Transverse colon (tissue), 4 donors: ENCODE results near the gene MED12L. TPM values are rescaled to one million over a fixed set of nuclear protein-coding genes. Genes with fewer than 3 reads are reported as not detected.

Experiments
- DNase-seq: peaks from one replicate; pipeline ENCODE4 v3.0.0-alpha.2; 2019
- H3K27ac ChIP-seq, 4 donors: fragments of 200-600 bp; sonication (generic); 2 replicates each; pipeline ENCODE4 v1.5.1; 2016 to 2018; ENCODE audit warnings: inconsistent platforms in 4 of 4
- H3K27me3 ChIP-seq: fragments of 200-600 bp; sonication (generic); 2 replicates; pipeline ENCODE4 v1.5.1; 2017; ENCODE audit warnings: inconsistent platforms
- H3K36me3 ChIP-seq, 4 donors: fragments of 200-600 bp; sonication (generic); 2 replicates each; pipeline ENCODE4 v1.5.1; 2017 to 2019; ENCODE audit warnings: inconsistent platforms in 4 of 4
- H3K4me1 ChIP-seq, 4 donors: fragments of 200-600 bp; sonication (generic); 2 replicates each; pipeline ENCODE4 v1.5.1; 2017 to 2020; ENCODE audit warnings: inconsistent platforms in 4 of 4
- H3K4me3 ChIP-seq, 4 donors: fragments of 200-600 bp; sonication (generic); 1 replicate in 1 of 4; 2 replicates in 3 of 4; pipeline versions ENCODE4 v1.5.1 to v1.6.1; 2017 to 2019; ENCODE audit warnings: inconsistent platforms in 4 of 4
- H3K9me3 ChIP-seq, 2 donors: fragments of 200-600 bp; sonication (generic); 2 replicates each; pipeline ENCODE4 v1.5.1; 2017 to 2019; ENCODE audit warnings: inconsistent platforms in 2 of 2
- CTCF ChIP-seq, 5 experiments: fragments of 200-600 bp in 3 of 5; fragments of 450-650 bp in 2 of 5; sonication (generic) in 3 of 5; IDR thresholded peaks; 1 replicate in 2 of 5; 2 replicates in 3 of 5; pipeline ENCODE4 v1.5.1; 2016 to 2017; ENCODE audit warnings: antibody characterized with exemption in 5 of 5, inconsistent platforms in 3 of 5, mild to moderate bottlenecking in 2 of 5, moderate library complexity in 1 of 5
- EP300 ChIP-seq: sonication (generic); formaldehyde crosslinking; IDR thresholded peaks from one replicate; pipeline ENCODE4 v1.6.1; 2017; ENCODE audit warnings: antibody characterized with exemption, low read depth
- POLR2A ChIP-seq: fragments of 450-650 bp; IDR thresholded peaks from one replicate; pipeline ENCODE4 v1.6.1; 2016; ENCODE audit warnings: antibody characterized with exemption, mild to moderate bottlenecking, moderate library complexity
- POLR2AphosphoS5 ChIP-seq, 3 donors: sonication (generic); formaldehyde crosslinking; IDR thresholded peaks; one replicate each; pipeline ENCODE4 v1.6.1; 2016; ENCODE audit warnings: antibody characterized with exemption in 3 of 3
- WGBS, 2 donors: methylation state at CpG; one replicate each; pipeline ENCODE4 v1.1.5; 2018; ENCODE audit warnings: low coverage in 1 of 2; 5-methylcytosine and 5-hydroxymethylcytosine counted together
- in situ Hi-C, 4 donors: fragments of 200-750 bp; cut with MboI; loops; one replicate each; pipeline versions ENCODE4 v1.15.0 to v1.15.1; 2017; ENCODE audit warnings: low sequenced_read_pairs in 3 of 4, low pct_ligation_motif_present in 1 of 4, low pct_unique_long_range_greater_than_20kb in 1 of 4
- intact Hi-C: fragments of 100-400 bp; cut with DNase I; formaldehyde crosslinking; loops from one replicate; pipeline ENCODE4 v1.15.1; 2023; ENCODE audit warnings: low total_unique reads
- total RNA-seq, 4 donors: library from RNA; depleted of rRNA; stranded (reverse); fragments of >200 nt; gene quantifications; one replicate each; pipeline ENCODE4 v1.1.0, GENCODE V29; 2016

MED12L gene
- total RNA-seq, 4 donors from 2014 or later = under 0.01 to 8.6 (median 0.64) TPM

GRCh38 chr3:151051533-151051932, 33.9 kb upstream of the MED12L start:
- 100% methylated on average over 1 of the region's 1 CpG; no CpG with 5 or more reads in 1 of the 2 donors for whole genome bisulfite sequencing, 2 donors
- in situ Hi-C loops = no loop called here
- TF ChIP-seq CTCF (IDR thresholded peaks at IDR 0.05) (no peak), POLR2AphosphoS5 (IDR thresholded peaks at IDR 0.05) (no peak), EP300 (no peak), POLR2A (no peak)

GRCh38 chr3:151052346-151052745, 33.1 kb upstream of the MED12L start:
- in situ Hi-C loops (no loop called here), intact Hi-C loops (no loop called here)
- Histone ChIP-seq H3K9me3 (no peaks in the 10 kb centered on the region), H3K36me3 (no peaks in the 10 kb centered on the region), H3K4me3 (no peak overlapping the region), H3K27me3 (no peaks in the 10 kb centered on the region), H3K4me1 (no peaks in the 10 kb centered on the region), H3K27ac (no peak overlapping the region)
- TF ChIP-seq POLR2AphosphoS5 (IDR thresholded peaks at IDR 0.05) (no peak), CTCF (IDR thresholded peaks at IDR 0.05) (no peak), POLR2A (no peak), EP300 (no peak)
- 79 to 91% methylated on average over 2 to 4 of the region's 4 CpGs for WGBS, 2 donors
- DNase-seq = no peak

More at GRCh38 chr3:151051533-151051932, 33.9 kb upstream of the MED12L start:
- no peak for DNase-seq
- no peaks in the 10 kb centered on the region for H3K27me3 ChIP-seq
- no peaks in the 10 kb centered on the region for H3K36me3 ChIP-seq
- H3K4me3 ChIP-seq = no peak overlapping the region
- no peaks in the 10 kb centered on the region for H3K9me3 ChIP-seq
- H3K27ac ChIP-seq = no peak overlapping the region
- H3K4me1 ChIP-seq = no peaks in the 10 kb centered on the region
- intact Hi-C loops = no loop called here

- 82 to 86% methylated on average over 3 of the region's 3 CpGs for WGBS, 2 donors
- H3K27ac ChIP-seq = no peak overlapping the region
- no peaks in the 10 kb centered on the region for H3K36me3 ChIP-seq
- no peaks in the 10 kb centered on the region for H3K27me3 ChIP-seq
- no peak overlapping the region for H3K4me3 ChIP-seq
- in situ Hi-C loops (no loop called here), intact Hi-C loops (no loop called here)
- H3K4me1 ChIP-seq = no peaks in the 10 kb centered on the region
- no peak for TF ChIP-seq CTCF (IDR thresholded peaks at IDR 0.05)
- no peak for TF ChIP-seq POLR2A
- no peak for TF ChIP-seq EP300
- no peak for TF ChIP-seq POLR2AphosphoS5 (IDR thresholded peaks at IDR 0.05)
- H3K9me3 ChIP-seq = no peaks in the 10 kb centered on the region
- DNase-seq = no peak
Observed at GRCh38 chr3:151052756-151053155, 32.7 kb upstream of the MED12L start.

- in situ Hi-C loops = no loop called here
- no peak overlapping the region for H3K27ac ChIP-seq
- no peak overlapping the region for H3K4me3 ChIP-seq
- 65 to 89% methylated on average over 3 to 7 of the region's 7 CpGs for WGBS, 2 donors
- intact Hi-C loops = no loop called here
- no peaks in the 10 kb centered on the region for H3K27me3 ChIP-seq
- no peaks in the 10 kb centered on the region for H3K4me1 ChIP-seq
- no peak for DNase-seq
- H3K9me3 ChIP-seq = no peaks in the 10 kb centered on the region
- TF ChIP-seq POLR2A (no peak), POLR2AphosphoS5 (IDR thresholded peaks at IDR 0.05) (no peak), CTCF (IDR thresholded peaks at IDR 0.05) (no peak), EP300 (no peak)
- no peaks in the 10 kb centered on the region for H3K36me3 ChIP-seq
Observed at GRCh38 chr3:151058740-151059139, 26.7 kb upstream of the MED12L start.
